WTC11 (cell line): ENCODE results near the gene PDK1. TPM values are rescaled to one million over a fixed set of nuclear protein-coding genes. Genes with fewer than 3 reads are reported as not detected.

ENCODE experiments used
- total RNA-seq: library from RNA; stranded (reverse); gene quantifications from 3 replicates; pipeline ENCODE4 v1.2.3, GENCODE V29; 2021

PDK1 gene
- total RNA-seq, 1 experiment from 2014 or later, result 22.9 TPM

Other genes with a start within 250 kb of the PDK1 start
- 78.8 to 83.6 TPM (median 82.4 TPM) in 3 replicates for gene ITGA6, start 128.5 kb upstream of the PDK1 start, total RNA-seq
- 0.78 to 2.2 TPM (median 0.96 TPM) in 3 replicates for gene RAPGEF4, start 179.8 kb downstream of the PDK1 start, total RNA-seq